Umbilical cord (tissue), 2 donors: Measurements from ENCODE around the gene ATG5. TPM values are rescaled to one million over a fixed set of nuclear protein-coding genes. Genes with fewer than 3 reads are reported as not detected.
"Not testable (repeated sequence)": the region's sequence is repeated elsewhere in the genome, so short reads cannot be mapped to it uniquely, and the experiment has no call there.

Source experiments
- DNase-seq: peaks from one replicate; pipeline ENCODE4 v3.0.0-alpha.2; 2015; ENCODE audit warnings: low spot score
- total RNA-seq: library from RNA; depleted of rRNA; stranded (reverse); fragments of >200 nt; gene quantifications from one replicate; pipeline ENCODE4 v1.2.3, GENCODE V29; 2014; ENCODE audit warnings: low replicate concordance; ENCODE audit not compliant: insufficient read depth

The ATG5 gene
- total RNA-seq, 1 donor from 2014 or later, result 65.0 TPM

GRCh38 chr6:106259748-106260147 is 65.8 kb downstream of the ATG5 start:
- DNase-seq, result not testable (repeated sequence)

- DNase-seq, result no peak
Observed at GRCh38 chr6:106258726-106259125, 66.8 kb downstream of the ATG5 start.

- DNase-seq, result no peak
Observed at GRCh38 chr6:106257195-106257594, 68.4 kb downstream of the ATG5 start.

GRCh38 chr6:106256201-106256968 is 69.2 kb downstream of the ATG5 start:
- no peak for DNase-seq

- no peak for DNase-seq
Observed at GRCh38 chr6:106255306-106255705, 70.3 kb downstream of the ATG5 start.

GRCh38 chr6:106254636-106255035 is 70.9 kb downstream of the ATG5 start:
- DNase-seq, result no peak

GRCh38 chr6:106253731-106254130 is 71.8 kb downstream of the ATG5 start:
- no peak for DNase-seq

GRCh38 chr6:106253172-106253571 is 72.4 kb downstream of the ATG5 start:
- DNase-seq, result no peak

GRCh38 chr6:106252687-106253086 is 72.9 kb downstream of the ATG5 start:
- DNase-seq, result no peak

- not testable (repeated sequence) for DNase-seq
Observed at GRCh38 chr6:106251531-106252255, 73.9 kb downstream of the ATG5 start.

GRCh38 chr6:106250953-106251352 is 74.6 kb downstream of the ATG5 start:
- DNase-seq, result no peak

- DNase-seq, result no peak
Observed at GRCh38 chr6:106249658-106250057, 75.9 kb downstream of the ATG5 start.

GRCh38 chr6:106247733-106248132 is 77.8 kb downstream of the ATG5 start:
- DNase-seq, result no peak

- DNase-seq, result no peak
Observed at GRCh38 chr6:106247293-106247692, 78.3 kb downstream of the ATG5 start.

GRCh38 chr6:106244931-106245330 is 80.6 kb downstream of the ATG5 start:
- DNase-seq, result no peak

- no peak for DNase-seq
Observed at GRCh38 chr6:106244521-106244920, 81.0 kb downstream of the ATG5 start.

- no peak for DNase-seq
Observed at GRCh38 chr6:106243261-106243660, 82.3 kb downstream of the ATG5 start.

- DNase-seq, result no peak
Observed at GRCh38 chr6:106241498-106241897, 84.1 kb downstream of the ATG5 start.

GRCh38 chr6:106237286-106237685 is 88.3 kb downstream of the ATG5 start:
- no peak for DNase-seq

GRCh38 chr6:106229876-106230445 is 95.6 kb downstream of the ATG5 start:
- not testable (repeated sequence) for DNase-seq

GRCh38 chr6:106227612-106228507 is 97.7 kb downstream of the ATG5 start:
- no peak for DNase-seq

- no peak for DNase-seq
Observed at GRCh38 chr6:106226676-106227075, 98.9 kb downstream of the ATG5 start.
